Measurements from ENCODE around the gene GATA5. TPM values are rescaled to one million over a fixed set of nuclear protein-coding genes. Genes with fewer than 3 reads are reported as not detected.

GATA5 gene
- total and polyA plus RNA-seq, 2 donors (not counting 3 experiments of a cell fraction or from before 2014, with no cell fraction given), result not detected

DNA sequence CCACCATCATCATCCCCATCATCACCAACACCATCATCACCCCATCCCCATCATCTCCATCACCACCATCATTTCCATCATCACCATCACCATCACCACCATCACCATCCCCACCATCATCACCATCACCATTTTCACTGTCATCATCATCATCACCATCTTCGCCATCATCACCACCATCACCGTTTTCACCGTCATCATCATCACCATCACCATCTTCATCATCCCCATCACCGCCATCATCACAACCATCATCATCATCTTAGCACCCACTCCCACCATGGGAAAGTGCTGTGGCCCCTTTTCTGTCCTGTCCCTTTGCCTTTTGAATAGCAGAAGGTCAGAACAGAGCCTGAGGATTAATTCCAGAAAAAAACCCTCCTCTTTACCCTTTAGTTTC, 28.5 kb upstream of the GATA5 start:
- Histone ChIP-seq H3K9me1 (replicated peaks; ENCODE audit: control insufficient read depth, extremely low read depth, insufficient read depth, low read length) (no peaks in the 10 kb centered on the region), H3K36me3 (ENCODE audit: control insufficient read depth in 2 of 2, extremely low read depth in 1 of 2, insufficient read depth in 2 of 2, low read length in 2 of 2) (no peaks in the 10 kb centered on the region), H3K4me1 (ENCODE audit: control insufficient read depth, extremely low read depth, insufficient read depth, low read length) (no peaks in the 10 kb centered on the region), H2AFZ (ENCODE audit: low read depth, low read length) (no peak overlapping the region), H3K27me3 (ENCODE audit: control insufficient read depth in 2 of 2, insufficient read depth in 2 of 2, low read length in 2 of 2) (no peaks in the 10 kb centered on the region), H3K9me3 (replicated peaks; ENCODE audit: control insufficient read depth, insufficient read depth, low read length) (no peaks in the 10 kb centered on the region), H3K79me2 (ENCODE audit: control insufficient read depth, insufficient read depth, low read length) (no peaks in the 10 kb centered on the region), H4K20me1 (replicated peaks; ENCODE audit: control insufficient read depth, extremely low read depth, insufficient read depth, low read length) (no peaks in the 10 kb centered on the region), H3K9ac (replicated peaks; ENCODE audit: extremely low read depth, insufficient read depth, low read length) (no peak overlapping the region), H3K27ac (ENCODE audit: insufficient read depth, low read depth, low read length) (no peak overlapping the region), H3K4me3 (replicated peaks in 1 of 3; ENCODE audit: insufficient read depth in 1 of 3, low read depth in 1 of 3, low read length in 3 of 3) (no peak overlapping the region), H3K4me2 (ENCODE audit: insufficient read depth, low read length) (no peak overlapping the region)
- no TSS peak for BruUV-seq (replicated peaks)
- TF ChIP-seq POLR2A (IDR thresholded peaks at IDR 0.05; ENCODE audit: low read depth, low read length), result no peak
- no peak for TF ChIP-seq FOS (IDR thresholded peaks at IDR 0.05; ENCODE audit: borderline replicate concordance, insufficient read depth, low read length)
- dilution Hi-C loops (cut with MboI; ENCODE audit: extremely low pct_ligation_motif_present, low sequenced_read_pairs), result no loop called here
- FAIRE-seq (no peak), DNase-seq (ENCODE audit: low read depth, low spot score) (no peak)
- ChIA-PET POLR2A (no interaction called here), CTCF (interaction anchor here (1.5 kb wide), 1 partner anchor 113 kb away, joined by 5 read pairs; no protein-coding TSS in a partner anchor)
- intact Hi-C loops (cut with micrococcal nuclease), result loop anchor here (5.0 kb wide), 1 partner anchor 303 kb away; no protein-coding TSS in a partner anchor

DNA sequence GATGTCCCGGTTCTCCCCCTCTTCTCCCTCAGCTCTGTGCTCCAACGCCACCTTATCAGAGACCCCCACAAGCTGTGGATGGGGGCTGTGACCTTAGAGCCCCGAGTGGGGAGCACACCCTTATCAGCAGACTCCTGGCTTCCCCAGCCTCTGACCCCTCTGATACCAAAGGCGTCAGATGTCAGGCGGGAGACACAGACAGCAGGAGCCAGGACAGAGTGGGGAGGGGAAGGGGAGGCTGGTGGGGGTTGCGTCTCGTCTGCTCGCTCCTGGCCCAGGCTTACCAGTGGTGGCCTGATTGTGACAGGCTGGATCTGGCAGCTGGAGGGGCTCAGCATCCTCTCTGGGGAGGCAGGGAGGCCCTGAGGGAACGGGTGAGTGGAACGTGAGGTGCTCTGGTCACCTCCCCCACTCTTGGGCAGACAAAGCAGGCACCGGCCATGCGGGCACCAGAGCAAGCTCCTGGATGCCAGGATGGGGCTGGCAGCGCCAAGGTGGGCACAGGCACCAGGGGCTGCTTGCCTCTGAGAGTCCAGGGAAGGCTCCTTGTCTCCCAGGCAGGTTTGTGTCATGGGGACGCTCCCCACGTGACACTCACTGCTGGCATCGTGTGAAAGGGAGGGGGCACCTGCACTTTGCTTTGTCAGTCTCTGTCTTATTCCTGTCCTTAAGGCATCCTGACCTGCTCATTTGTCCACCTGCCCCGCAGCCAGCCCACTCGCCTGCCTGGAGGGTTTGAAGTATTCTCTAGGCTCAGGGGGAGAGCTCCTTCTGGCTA, 27.8 kb upstream of the GATA5 start:
- intact Hi-C loops (cut with micrococcal nuclease) (loop anchor here (5.0 kb wide), 1 partner anchor 304 kb away; no protein-coding TSS in a partner anchor), dilution Hi-C loops (cut with MboI; ENCODE audit: extremely low pct_ligation_motif_present, low sequenced_read_pairs) (no loop called here)
- Histone ChIP-seq H3K4me1 (ENCODE audit: control insufficient read depth, extremely low read depth, insufficient read depth, low read length) (no peaks in the 10 kb centered on the region), H4K20me1 (replicated peaks; ENCODE audit: control insufficient read depth, extremely low read depth, insufficient read depth, low read length) (no peaks in the 10 kb centered on the region), H3K4me2 (ENCODE audit: insufficient read depth, low read length) (no peak overlapping the region), H2AFZ (ENCODE audit: low read depth, low read length) (no peak overlapping the region), H3K9ac (replicated peaks; ENCODE audit: extremely low read depth, insufficient read depth, low read length) (no peak overlapping the region), H3K27ac (ENCODE audit: insufficient read depth, low read depth, low read length) (no peak overlapping the region), H3K4me3 (replicated peaks in 1 of 3; ENCODE audit: insufficient read depth in 1 of 3, low read depth in 1 of 3, low read length in 3 of 3) (no peak overlapping the region), H3K9me1 (replicated peaks; ENCODE audit: control insufficient read depth, extremely low read depth, insufficient read depth, low read length) (no peaks in the 10 kb centered on the region), H3K36me3 (ENCODE audit: control insufficient read depth in 2 of 2, extremely low read depth in 1 of 2, insufficient read depth in 2 of 2, low read length in 2 of 2) (no peaks in the 10 kb centered on the region), H3K79me2 (ENCODE audit: control insufficient read depth, insufficient read depth, low read length) (no peaks in the 10 kb centered on the region), H3K27me3 (ENCODE audit: control insufficient read depth in 2 of 2, insufficient read depth in 2 of 2, low read length in 2 of 2) (no peaks in the 10 kb centered on the region), H3K9me3 (replicated peaks; ENCODE audit: control insufficient read depth, insufficient read depth, low read length) (no peaks in the 10 kb centered on the region)
- TF ChIP-seq, protein P1, sequence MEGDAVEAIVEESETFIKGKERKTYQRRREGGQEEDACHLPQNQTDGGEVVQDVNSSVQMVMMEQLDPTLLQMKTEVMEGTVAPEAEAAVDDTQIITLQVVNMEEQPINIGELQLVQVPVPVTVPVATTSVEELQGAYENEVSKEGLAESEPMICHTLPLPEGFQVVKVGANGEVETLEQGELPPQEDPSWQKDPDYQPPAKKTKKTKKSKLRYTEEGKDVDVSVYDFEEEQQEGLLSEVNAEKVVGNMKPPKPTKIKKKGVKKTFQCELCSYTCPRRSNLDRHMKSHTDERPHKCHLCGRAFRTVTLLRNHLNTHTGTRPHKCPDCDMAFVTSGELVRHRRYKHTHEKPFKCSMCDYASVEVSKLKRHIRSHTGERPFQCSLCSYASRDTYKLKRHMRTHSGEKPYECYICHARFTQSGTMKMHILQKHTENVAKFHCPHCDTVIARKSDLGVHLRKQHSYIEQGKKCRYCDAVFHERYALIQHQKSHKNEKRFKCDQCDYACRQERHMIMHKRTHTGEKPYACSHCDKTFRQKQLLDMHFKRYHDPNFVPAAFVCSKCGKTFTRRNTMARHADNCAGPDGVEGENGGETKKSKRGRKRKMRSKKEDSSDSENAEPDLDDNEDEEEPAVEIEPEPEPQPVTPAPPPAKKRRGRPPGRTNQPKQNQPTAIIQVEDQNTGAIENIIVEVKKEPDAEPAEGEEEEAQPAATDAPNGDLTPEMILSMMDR (IDR thresholded peaks at IDR 0.05; ENCODE audit: extremely low read depth in 1 of 2, insufficient read depth in 1 of 2, low read depth in 1 of 2, low read length in 2 of 2), result no peak
- no peak for TF ChIP-seq GATA2 (IDR thresholded peaks at IDR 0.05; ENCODE audit: insufficient read depth, insufficient read length, low read depth, low read length)
- TF ChIP-seq POLR2AphosphoS5 (IDR thresholded peaks at IDR 0.05; ENCODE audit: insufficient read depth, low read depth, low read length), result no peak
- TF ChIP-seq, protein P2, sequence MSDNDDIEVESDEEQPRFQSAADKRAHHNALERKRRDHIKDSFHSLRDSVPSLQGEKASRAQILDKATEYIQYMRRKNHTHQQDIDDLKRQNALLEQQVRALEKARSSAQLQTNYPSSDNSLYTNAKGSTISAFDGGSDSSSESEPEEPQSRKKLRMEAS (IDR thresholded peaks at IDR 0.05; ENCODE audit: insufficient read depth, insufficient read length), result no peak
- TF ChIP-seq EZH2 (IDR thresholded peaks at IDR 0.05; ENCODE audit: borderline replicate concordance, low read depth, low read length, severe bottlenecking), result no peak
- TF ChIP-seq JUN (IDR thresholded peaks at IDR 0.05; ENCODE audit: borderline replicate concordance, insufficient read depth, insufficient read length, low read depth), result no peak
- TF ChIP-seq FOS (IDR thresholded peaks at IDR 0.05; ENCODE audit: borderline replicate concordance, insufficient read depth, low read length), result no peak
- TF ChIP-seq POLR2A (IDR thresholded peaks at IDR 0.05; ENCODE audit: low read depth, low read length), result no peak
- TF ChIP-seq MYC (IDR thresholded peaks at IDR 0.05; ENCODE audit: low read depth, low read length), result no peak
- no peak for DNase-seq (ENCODE audit: low read depth, low spot score)
- CTCF ChIA-PET, result interaction anchor here (1.6 to 2.0 kb wide), 2 partner anchors 113 to 288 kb away, joined by 5 to 9 read pairs; no protein-coding TSS in a partner anchor
- no TSS peak for BruUV-seq (replicated peaks)
- POLR2A ChIA-PET, result no interaction called here
- FAIRE-seq, result no peak

All from endothelial cell of umbilical vein (primary cell).